GM23248 (cell line): ENCODE measurements around the gene UBAP2.

Experiments
- EZH2 ChIP-seq: fragments of 200-600 bp; sonication (generic); IDR thresholded peaks from 2 replicates; pipeline ENCODE4 v1.6.1; 2018; ENCODE audit warnings: antibody characterized with exemption, mild to moderate bottlenecking; ENCODE audit not compliant: insufficient read depth, poor library complexity, severe bottlenecking
- EZH2phosphoT487 ChIP-seq: fragments of 200-600 bp; sonication (generic); IDR thresholded peaks from 2 replicates; pipeline ENCODE4 v1.6.1; 2018; ENCODE audit warnings: antibody characterized with exemption, moderate library complexity, mild to moderate bottlenecking, low read depth; ENCODE audit not compliant: insufficient read depth

GRCh38 chr9:33907347-33907746 is 141.3 kb downstream of the UBAP2 start:
- TF ChIP-seq EZH2phosphoT487 (no peak), EZH2 (no peak)
